ENCODE results near the gene PKIB.

PKIB gene

GRCh38 chr6:122717350-122717749, 107.1 kb downstream of the PKIB start:
- no peak for DNase-seq (ENCODE audit: low read depth)
- no peak for TF ChIP-seq CTCF (IDR thresholded peaks at IDR 0.05; ENCODE audit: low read depth, low read length, missing control alignments)
- H3K4me3 ChIP-seq (ENCODE audit: low read depth, low read length) = no peak overlapping the region

- TF ChIP-seq CTCF (IDR thresholded peaks at IDR 0.05; ENCODE audit: low read depth, low read length, missing control alignments) = no peak
- no peak for DNase-seq (ENCODE audit: low read depth)
- H3K4me3 ChIP-seq (ENCODE audit: low read depth, low read length) = no peak overlapping the region
Measured at GRCh38 chr6:122718616-122719015, 108.4 kb downstream of the PKIB start.

GRCh38 chr6:122719176-122719575, 109.0 kb downstream of the PKIB start:
- no peak overlapping the region for H3K4me3 ChIP-seq (ENCODE audit: low read depth, low read length)
- no peak for DNase-seq (ENCODE audit: low read depth)
- no peak for TF ChIP-seq CTCF (IDR thresholded peaks at IDR 0.05; ENCODE audit: low read depth, low read length, missing control alignments)

GRCh38 chr6:122722746-122723145, 112.5 kb downstream of the PKIB start:
- H3K4me3 ChIP-seq (ENCODE audit: low read depth, low read length) = no peak overlapping the region
- TF ChIP-seq CTCF (IDR thresholded peaks at IDR 0.05; ENCODE audit: low read depth, low read length, missing control alignments) = no peak
- DNase-seq (ENCODE audit: low read depth) = no peak

GRCh38 chr6:122726649-122727048, 116.4 kb downstream of the PKIB start:
- TF ChIP-seq CTCF (IDR thresholded peaks at IDR 0.05; ENCODE audit: low read depth, low read length, missing control alignments) = peak; percentile 50
- no peak overlapping the region for H3K4me3 ChIP-seq (ENCODE audit: low read depth, low read length)
- no peak for DNase-seq (ENCODE audit: low read depth)

GRCh38 chr6:122727244-122727643, 117.0 kb downstream of the PKIB start:
- H3K4me3 ChIP-seq (ENCODE audit: low read depth, low read length) = no peak overlapping the region
- TF ChIP-seq CTCF (IDR thresholded peaks at IDR 0.05; ENCODE audit: low read depth, low read length, missing control alignments) = no peak
- no peak for DNase-seq (ENCODE audit: low read depth)

- no peak for TF ChIP-seq CTCF (IDR thresholded peaks at IDR 0.05; ENCODE audit: low read depth, low read length, missing control alignments)
- DNase-seq (ENCODE audit: low read depth) = no peak
- no peak overlapping the region for H3K4me3 ChIP-seq (ENCODE audit: low read depth, low read length)
Measured at GRCh38 chr6:122730334-122730733, 120.1 kb downstream of the PKIB start.

Data from GM12864 (cell line).